Stimulated activated CD4-positive, alpha-beta T cell treated with anti-CD3 and anti-CD28 coated beads, Interleukin-12 subunit alpha, Interleukin-12 subunit beta, amount 100 ng/mL, for 48 hours (primary cell): ENCODE results near the gene GYPE.
"Not testable (repeated sequence)": the region's sequence is repeated elsewhere in the genome, so short reads cannot be mapped to it uniquely, and the experiment has no call there.

Experiments used
- DNase-seq, 3 donors: peaks; one replicate each; pipeline ENCODE4 v3.0.0-alpha.2; 2020; ENCODE audit warnings: low read depth in 2 of 3, low spot score in 1 of 3

GYPE gene

GRCh38 chr4:143905440-143905839, at the start of gene GYPE:
TSS of gene GYPE (minus strand) at chr4:143905559. CDS start at chr4:143905507, 52 bp downstream.
- not testable (repeated sequence) for DNase-seq

GRCh38 chr4:143951458-143951972, 46.2 kb upstream of the GYPE start:
- DNase-seq: not testable (repeated sequence)

GRCh38 chr4:143950967-143951366, 45.6 kb upstream of the GYPE start:
- not testable (repeated sequence) for DNase-seq

GRCh38 chr4:143950185-143950584, 44.8 kb upstream of the GYPE start:
- not testable (repeated sequence) for DNase-seq

GRCh38 chr4:143947493-143947892, 42.1 kb upstream of the GYPE start:
- DNase-seq: not testable (repeated sequence)

- not testable (repeated sequence) for DNase-seq
These were observed 35.3 kb upstream of the GYPE start for GRCh38 chr4:143940708-143941107.

- no peak for DNase-seq
These were observed 34.2 kb upstream of the GYPE start for GRCh38 chr4:143939528-143939927.

- not testable (repeated sequence) for DNase-seq
These were observed 33.5 kb upstream of the GYPE start for GRCh38 chr4:143938890-143939289.

GRCh38 chr4:143921181-143921580, 15.8 kb upstream of the GYPE start:
- DNase-seq: no peak

- not testable (repeated sequence) for DNase-seq
These were observed 11.1 kb upstream of the GYPE start for GRCh38 chr4:143916485-143916884.

GRCh38 chr4:143912478-143912877, 7.1 kb upstream of the GYPE start:
- not testable (repeated sequence) for DNase-seq

- peak in 2 of 3 donors; percentile 6 for DNase-seq
These were observed 6.4 kb upstream of the GYPE start for GRCh38 chr4:143911528-143912417.

GRCh38 chr4:143910906-143911305, 5.5 kb upstream of the GYPE start:
- DNase-seq: not testable (repeated sequence)

GRCh38 chr4:143907811-143908210, 2.5 kb upstream of the GYPE start:
- DNase-seq: not testable (repeated sequence)

GRCh38 chr4:143904431-143904830, 928 bp downstream of the GYPE start:
- not testable (repeated sequence) for DNase-seq

- DNase-seq: not testable (repeated sequence)
These were observed 15.0 kb downstream of the GYPE start for GRCh38 chr4:143890323-143890722.

GRCh38 chr4:143888189-143888588, 17.2 kb downstream of the GYPE start:
- not testable (repeated sequence) for DNase-seq

- DNase-seq: not testable (repeated sequence)
These were observed 20.4 kb downstream of the GYPE start for GRCh38 chr4:143884965-143885364.

GRCh38 chr4:143883529-143883928, 21.8 kb downstream of the GYPE start:
- DNase-seq: no peak

- DNase-seq: no peak
These were observed 22.5 kb downstream of the GYPE start for GRCh38 chr4:143882892-143883291.

- not testable (repeated sequence) for DNase-seq
These were observed 25.8 kb downstream of the GYPE start for GRCh38 chr4:143879561-143879960.

GRCh38 chr4:143875357-143875756, 30.0 kb downstream of the GYPE start:
- not testable (repeated sequence) for DNase-seq
